ENCODE data around the gene SSBP3. TPM values are rescaled to one million over a fixed set of nuclear protein-coding genes. Genes with fewer than 3 reads are reported as not detected.

SSBP3 gene
- total and polyA plus RNA-seq, 2 experiments from 2014 or later: 47.4 to 68.6 TPM

DNA sequence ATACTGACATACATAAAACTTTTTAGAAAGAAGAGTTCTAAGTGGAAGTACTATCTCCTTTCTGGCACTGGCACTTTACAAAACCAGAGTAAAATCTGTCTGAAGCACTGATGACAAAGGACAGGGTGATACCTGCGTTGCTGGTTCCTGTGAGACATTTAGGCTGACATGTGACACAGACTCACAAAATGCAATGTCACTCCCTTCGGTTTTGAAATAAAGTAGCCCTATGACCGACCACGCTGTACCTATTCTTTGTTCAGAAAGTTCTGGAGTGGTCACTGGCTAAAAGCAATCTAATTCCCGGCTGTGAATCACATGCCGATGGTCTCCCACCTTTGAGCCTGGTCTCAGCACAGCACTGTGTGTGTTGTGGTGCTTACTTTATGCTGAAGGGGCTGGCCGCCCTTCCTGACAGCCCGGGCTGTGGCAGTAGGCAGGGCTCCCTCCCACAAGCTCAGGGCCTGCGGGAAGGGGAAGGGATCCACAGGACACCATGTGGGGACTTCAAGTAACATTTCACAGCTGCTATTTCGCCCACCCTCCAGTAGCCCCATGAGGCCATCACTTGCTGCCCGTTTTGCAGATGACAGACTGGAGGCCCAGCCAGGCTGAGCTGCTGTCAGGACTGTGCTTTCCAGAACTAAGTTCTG is 158.2 kb downstream of the SSBP3 start (continued):
- TF ChIP-seq ZNF114 (CRISPR knock-in tag; IDR thresholded peaks at IDR 0.05): no peak
- no peak for TF ChIP-seq ZNF331 (CRISPR knock-in tag; IDR thresholded peaks at IDR 0.05; ENCODE audit: low read depth)
- no peak for TF ChIP-seq JUNB (IDR thresholded peaks at IDR 0.05; ENCODE audit: unreplicated experiment)
- TF ChIP-seq STAT1 (IDR thresholded peaks at IDR 0.05; ENCODE audit: unreplicated experiment): no peak
- no peak for TF ChIP-seq EZH2phosphoT487 (IDR thresholded peaks at IDR 0.05; ENCODE audit: unreplicated experiment)
- TF ChIP-seq POLR2AphosphoS5 (IDR thresholded peaks at IDR 0.05; ENCODE audit: low read depth): no peak

DNA sequence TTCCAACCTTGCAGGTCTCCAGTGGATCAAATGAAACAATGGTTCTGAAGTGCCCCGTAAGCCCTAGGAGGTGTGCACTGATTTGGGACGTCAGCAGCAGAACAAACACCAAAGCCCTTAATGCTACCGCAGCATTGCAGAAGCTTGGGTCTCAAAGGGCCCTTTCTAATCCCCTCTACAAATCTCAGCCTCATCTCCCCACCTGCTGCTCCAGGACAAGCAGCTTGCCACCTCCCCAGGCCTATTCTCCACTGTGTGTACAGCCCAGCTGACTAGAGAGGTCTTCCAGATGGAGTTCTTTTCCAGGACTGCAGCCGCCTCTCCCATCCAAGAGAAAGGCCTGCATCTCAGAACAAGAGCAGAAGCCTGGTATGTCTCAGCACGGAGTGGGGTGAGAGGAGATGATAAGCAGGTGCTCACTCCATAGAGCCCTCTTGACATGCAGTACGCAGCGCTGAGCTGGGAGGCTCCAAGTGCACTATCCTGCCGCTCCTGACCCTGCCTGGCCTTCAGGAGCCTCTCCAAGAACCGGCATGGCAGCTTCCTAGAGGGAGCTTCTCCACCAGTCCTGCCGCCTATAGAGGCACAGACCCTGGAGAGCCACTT is 160.0 kb downstream of the SSBP3 start:
- peaks cover 25% of the 10 kb centered on the region for H3K36me3 Mint-ChIP-seq (ENCODE audit: low read depth)
- H3K4me2 ChIP-seq: no peak overlapping the region
- TF ChIP-seq, protein P1, sequence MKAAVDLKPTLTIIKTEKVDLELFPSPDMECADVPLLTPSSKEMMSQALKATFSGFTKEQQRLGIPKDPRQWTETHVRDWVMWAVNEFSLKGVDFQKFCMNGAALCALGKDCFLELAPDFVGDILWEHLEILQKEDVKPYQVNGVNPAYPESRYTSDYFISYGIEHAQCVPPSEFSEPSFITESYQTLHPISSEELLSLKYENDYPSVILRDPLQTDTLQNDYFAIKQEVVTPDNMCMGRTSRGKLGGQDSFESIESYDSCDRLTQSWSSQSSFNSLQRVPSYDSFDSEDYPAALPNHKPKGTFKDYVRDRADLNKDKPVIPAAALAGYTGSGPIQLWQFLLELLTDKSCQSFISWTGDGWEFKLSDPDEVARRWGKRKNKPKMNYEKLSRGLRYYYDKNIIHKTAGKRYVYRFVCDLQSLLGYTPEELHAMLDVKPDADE (IDR thresholded peaks at IDR 0.05): no peak
- TF ChIP-seq JUNB (IDR thresholded peaks at IDR 0.05; ENCODE audit: unreplicated experiment) (no peak), EZH2 (IDR thresholded peaks at IDR 0.05; ENCODE audit: low read depth, unreplicated experiment) (no peak), ZNF114 (CRISPR knock-in tag; IDR thresholded peaks at IDR 0.05) (no peak), STAT1 (IDR thresholded peaks at IDR 0.05; ENCODE audit: unreplicated experiment) (no peak), ZNF462 (CRISPR knock-in tag; IDR thresholded peaks at IDR 0.05) (no peak), NANOG (IDR thresholded peaks at IDR 0.05; ENCODE audit: borderline replicate concordance) (no peak), POLR2AphosphoS5 (IDR thresholded peaks at IDR 0.05; ENCODE audit: low read depth) (no peak), ZNF331 (CRISPR knock-in tag; IDR thresholded peaks at IDR 0.05; ENCODE audit: low read depth) (no peak), CREB1 (CRISPR knock-in tag; IDR thresholded peaks at IDR 0.05; ENCODE audit: low read depth) (no peak)
- TF ChIP-seq, protein P2, sequence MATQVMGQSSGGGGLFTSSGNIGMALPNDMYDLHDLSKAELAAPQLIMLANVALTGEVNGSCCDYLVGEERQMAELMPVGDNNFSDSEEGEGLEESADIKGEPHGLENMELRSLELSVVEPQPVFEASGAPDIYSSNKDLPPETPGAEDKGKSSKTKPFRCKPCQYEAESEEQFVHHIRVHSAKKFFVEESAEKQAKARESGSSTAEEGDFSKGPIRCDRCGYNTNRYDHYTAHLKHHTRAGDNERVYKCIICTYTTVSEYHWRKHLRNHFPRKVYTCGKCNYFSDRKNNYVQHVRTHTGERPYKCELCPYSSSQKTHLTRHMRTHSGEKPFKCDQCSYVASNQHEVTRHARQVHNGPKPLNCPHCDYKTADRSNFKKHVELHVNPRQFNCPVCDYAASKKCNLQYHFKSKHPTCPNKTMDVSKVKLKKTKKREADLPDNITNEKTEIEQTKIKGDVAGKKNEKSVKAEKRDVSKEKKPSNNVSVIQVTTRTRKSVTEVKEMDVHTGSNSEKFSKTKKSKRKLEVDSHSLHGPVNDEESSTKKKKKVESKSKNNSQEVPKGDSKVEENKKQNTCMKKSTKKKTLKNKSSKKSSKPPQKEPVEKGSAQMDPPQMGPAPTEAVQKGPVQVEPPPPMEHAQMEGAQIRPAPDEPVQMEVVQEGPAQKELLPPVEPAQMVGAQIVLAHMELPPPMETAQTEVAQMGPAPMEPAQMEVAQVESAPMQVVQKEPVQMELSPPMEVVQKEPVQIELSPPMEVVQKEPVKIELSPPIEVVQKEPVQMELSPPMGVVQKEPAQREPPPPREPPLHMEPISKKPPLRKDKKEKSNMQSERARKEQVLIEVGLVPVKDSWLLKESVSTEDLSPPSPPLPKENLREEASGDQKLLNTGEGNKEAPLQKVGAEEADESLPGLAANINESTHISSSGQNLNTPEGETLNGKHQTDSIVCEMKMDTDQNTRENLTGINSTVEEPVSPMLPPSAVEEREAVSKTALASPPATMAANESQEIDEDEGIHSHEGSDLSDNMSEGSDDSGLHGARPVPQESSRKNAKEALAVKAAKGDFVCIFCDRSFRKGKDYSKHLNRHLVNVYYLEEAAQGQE (IDR thresholded peaks at IDR 0.05; ENCODE audit: unreplicated experiment): no peak

More for the DNA sequence above, 160.0 kb downstream of the SSBP3 start:
- H3K4me3 Mint-ChIP-seq: no peak overlapping the region
- no peaks in the 10 kb centered on the region for H3K79me2 ChIP-seq (replicated peaks; ENCODE audit: insufficient read depth)
- H3K27ac Mint-ChIP-seq: no peak overlapping the region; the same call in 1 of the 2 replicates
- no peak overlapping the region for H2AFZ ChIP-seq
- no peaks in the 10 kb centered on the region for H3K27me3 ChIP-seq (ENCODE audit: insufficient read depth)
- H3K27me3 Mint-ChIP-seq (ENCODE audit: insufficient read depth, low read depth, poor library complexity): peaks cover 9% of the 10 kb centered on the region
- H3K9me2 ChIP-seq (ENCODE audit: insufficient read depth): no peaks in the 10 kb centered on the region
- peaks cover 3% of the 10 kb centered on the region; the same call in 1 of the 2 replicates for H4K20me1 ChIP-seq (replicated peaks; ENCODE audit: insufficient read depth)
- no peak overlapping the region for H3K4me3 ChIP-seq
- H3K27ac ChIP-seq (ENCODE audit: low read depth): no peak overlapping the region
- peaks cover 7% of the 10 kb centered on the region; the same call in 1 of the 2 replicates for H3K36me3 ChIP-seq (ENCODE audit: insufficient read depth)
- H3K9me3 Mint-ChIP-seq: no peaks in the 10 kb centered on the region
- H3F3A ChIP-seq (replicated peaks; ENCODE audit: low read depth): no peaks in the 10 kb centered on the region
- H3K4me1 ChIP-seq (ENCODE audit: insufficient read depth): no peaks in the 10 kb centered on the region
- DNase-seq (ENCODE audit: low spot score) (no peak), ATAC-seq (no peak)
- H3K4me1 Mint-ChIP-seq: no peaks in the 10 kb centered on the region; the same call in 2 of the 3 replicates
